Nephron (organoid): ENCODE results near the gene TMEM171.
A peak's percentile ranks its signal among the peaks of the same experiment; 100 is the strongest.

Source experiments
- H3K27ac Mint-ChIP-seq, 3 experiments: 2 replicates each; pipeline ENCODE4 v1.8.0; 2020; ENCODE audit warnings: mixed read lengths in 3 of 3, mild to moderate bottlenecking in 2 of 3, moderate library complexity in 1 of 3
- H3K27me3 Mint-ChIP-seq: 2 replicates; pipeline ENCODE4 v1.8.0; 2021; ENCODE audit warnings: low read depth, mild to moderate bottlenecking, moderate library complexity, mixed read lengths
- H3K36me3 Mint-ChIP-seq: 2 replicates; pipeline ENCODE4 v1.8.0; 2020; ENCODE audit warnings: low read depth, mixed read lengths
- H3K4me1 Mint-ChIP-seq: 2 replicates; pipeline ENCODE4 v1.8.0; 2020; ENCODE audit warnings: mixed read lengths
- H3K4me3 Mint-ChIP-seq, 3 experiments: 2 replicates each; pipeline ENCODE4 v1.8.0; 2020; ENCODE audit warnings: mild to moderate bottlenecking in 3 of 3, mixed read lengths in 3 of 3, moderate library complexity in 2 of 3
- H3K9me3 Mint-ChIP-seq: 2 replicates; pipeline ENCODE4 v1.8.0; 2020; ENCODE audit warnings: mixed read lengths
- CTCF ChIP-seq, 3 experiments: fragments of 200-600 bp; sonication (generic); IDR thresholded peaks; one replicate each; pipeline ENCODE4 v1.5.0; 2021; ENCODE audit warnings: antibody characterized with exemption in 3 of 3; ENCODE audit not compliant: unreplicated experiment in 3 of 3

TMEM171 gene

GRCh38 chr5:73116506-73116905 lies 3.9 kb upstream of the TMEM171 start:
- no peak overlapping the region for H3K27ac Mint-ChIP-seq
- peaks cover 15% of the 10 kb centered on the region for H3K4me1 Mint-ChIP-seq
- no peak for TF ChIP-seq CTCF (IDR thresholded peaks at IDR 0.05; ENCODE audit: unreplicated experiment in 3 of 3)
- peaks cover 72% of the 10 kb centered on the region for H3K27me3 Mint-ChIP-seq
- no peaks in the 10 kb centered on the region for H3K9me3 Mint-ChIP-seq
- H3K36me3 Mint-ChIP-seq = no peaks in the 10 kb centered on the region
- no peak overlapping the region for H3K4me3 Mint-ChIP-seq

DNA sequence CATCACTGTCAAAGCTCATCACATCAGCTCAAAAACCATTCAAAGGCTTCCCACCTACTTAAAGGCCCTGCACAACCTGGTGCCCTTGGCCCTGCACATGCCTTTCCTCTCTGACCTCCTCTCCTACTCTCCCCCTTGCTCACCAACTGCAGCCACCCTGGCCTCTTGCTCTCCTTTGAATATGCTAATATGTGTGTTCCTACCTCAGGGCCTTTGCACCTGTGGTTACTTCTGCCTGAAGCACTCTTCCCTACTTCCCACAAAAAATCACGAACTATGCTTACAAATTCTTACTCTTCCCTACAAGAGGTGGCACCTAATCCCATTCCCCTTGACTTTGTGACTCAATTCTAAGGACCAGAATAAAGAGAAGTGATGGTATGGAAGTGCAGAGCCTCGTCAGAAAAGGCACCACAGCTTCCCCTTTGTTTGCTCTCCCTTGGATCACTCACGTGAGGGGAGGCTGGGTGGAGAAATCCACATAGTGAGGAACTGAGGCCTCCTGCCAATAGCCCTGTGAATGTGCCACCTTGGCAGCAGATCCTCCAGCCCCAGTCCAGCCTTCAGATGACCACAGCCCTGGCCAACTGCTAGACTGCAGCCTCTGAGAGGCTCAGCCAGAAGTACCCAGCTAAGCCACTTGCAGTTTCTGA lies 3.2 kb upstream of the TMEM171 start:
- Mint-ChIP-seq H3K27ac (no peak overlapping the region), H3K9me3 (no peaks in the 10 kb centered on the region), H3K4me1 (peaks cover 15% of the 10 kb centered on the region), H3K27me3 (peaks cover 79% of the 10 kb centered on the region), H3K4me3 (no peak overlapping the region), H3K36me3 (no peaks in the 10 kb centered on the region)
- TF ChIP-seq CTCF (IDR thresholded peaks at IDR 0.05; ENCODE audit: unreplicated experiment in 3 of 3) = no peak

GRCh38 chr5:73118391-73118973 lies 1.9 kb upstream of the TMEM171 start:
- Mint-ChIP-seq H3K27ac (no peak overlapping the region), H3K4me3 (peak overlapping the region; percentile 28 to 51 (median 46)), H3K27me3 (peaks cover 86% of the 10 kb centered on the region), H3K4me1 (peaks cover 15% of the 10 kb centered on the region), H3K36me3 (no peaks in the 10 kb centered on the region), H3K9me3 (no peaks in the 10 kb centered on the region)
- no peak for TF ChIP-seq CTCF (IDR thresholded peaks at IDR 0.05; ENCODE audit: unreplicated experiment in 3 of 3)

DNA sequence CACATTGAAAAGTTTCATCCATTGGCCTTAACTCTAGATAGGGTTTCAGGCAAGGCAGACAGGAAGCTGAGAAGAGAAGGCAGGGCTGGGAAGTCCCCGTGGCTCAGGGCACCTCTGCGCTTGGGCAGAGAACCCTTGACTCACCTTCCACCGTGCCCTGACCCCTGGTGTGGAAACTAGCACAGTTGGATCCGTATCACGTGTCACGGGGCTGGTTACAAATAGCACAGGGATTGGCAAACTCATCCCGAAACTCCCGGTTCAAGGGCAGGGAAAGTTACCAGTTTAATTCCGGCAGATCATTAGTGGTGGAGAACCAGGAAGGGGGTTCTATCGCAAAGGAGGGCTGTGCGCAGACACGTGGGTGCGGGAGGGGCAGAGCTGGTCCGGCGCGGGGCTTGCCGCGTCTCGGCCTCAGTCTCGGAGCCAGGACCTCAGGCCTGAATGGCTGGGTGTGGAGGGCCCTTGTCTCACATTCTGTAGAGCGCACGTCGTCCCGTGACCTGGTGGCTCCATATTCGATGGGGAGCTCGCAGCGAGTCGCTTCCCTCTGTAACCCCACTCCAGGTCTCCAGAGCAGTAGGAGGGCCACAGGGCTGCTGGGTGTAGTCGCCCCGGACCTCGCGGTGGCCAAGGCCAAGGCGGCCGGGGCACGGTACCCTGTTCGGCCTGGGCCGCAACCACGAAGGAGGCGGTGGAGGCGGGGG lies 771 bp upstream of the TMEM171 start:
- TF ChIP-seq CTCF (IDR thresholded peaks at IDR 0.05; ENCODE audit: unreplicated experiment in 3 of 3) = no peak
- Mint-ChIP-seq H3K9me3 (no peaks in the 10 kb centered on the region), H3K36me3 (no peaks in the 10 kb centered on the region), H3K27me3 (peaks cover 89% of the 10 kb centered on the region), H3K4me1 (peaks cover 15% of the 10 kb centered on the region), H3K4me3 (peak overlapping the region; percentile 79 to 86 (median 79)), H3K27ac (no peak overlapping the region)

DNA sequence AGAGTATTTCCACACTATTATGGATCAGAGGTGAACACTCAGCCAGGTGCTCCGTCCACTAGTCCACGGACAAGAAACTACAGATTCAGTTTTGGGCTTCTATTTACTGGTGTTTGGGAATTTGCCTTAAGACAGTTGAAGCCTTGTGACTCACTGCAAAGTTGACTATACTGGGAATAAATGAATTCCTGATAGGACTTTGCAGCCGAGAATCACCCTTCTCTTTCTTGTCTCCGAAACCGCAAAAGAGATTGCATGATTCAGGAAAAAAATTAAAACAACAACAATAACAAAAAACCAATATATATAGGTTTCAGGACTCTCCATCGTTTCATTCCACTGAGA lies 716 bp downstream of the TMEM171 start:
- H3K27me3 Mint-ChIP-seq = peaks cover 88% of the 10 kb centered on the region
- H3K4me1 Mint-ChIP-seq = peaks cover 15% of the 10 kb centered on the region
- H3K4me3 Mint-ChIP-seq = peak overlapping the region; percentile 68 to 81 (median 68)
- TF ChIP-seq CTCF (IDR thresholded peaks at IDR 0.05; ENCODE audit: unreplicated experiment in 3 of 3) = no peak
- no peaks in the 10 kb centered on the region for H3K9me3 Mint-ChIP-seq
- H3K36me3 Mint-ChIP-seq = no peaks in the 10 kb centered on the region
- no peak overlapping the region for H3K27ac Mint-ChIP-seq
